Ecto neural progenitor cell (in vitro differentiated cells): ENCODE results near the gene SAE1.

ENCODE experiments used
- DNase-seq: peaks from one replicate; pipeline ENCODE4 v3.0.0-alpha.2; 2018; ENCODE audit warnings: low spot score

SAE1 gene

GRCh38 chr19:47106821-47107201 lies 23.8 kb upstream of the SAE1 start:
- no peak for DNase-seq

- no peak for DNase-seq
Measured at GRCh38 chr19:47107202-47107952, 23.3 kb upstream of the SAE1 start.

GRCh38 chr19:47107953-47108746 lies 22.5 kb upstream of the SAE1 start:
- no peak for DNase-seq

- no peak for DNase-seq
Measured at GRCh38 chr19:47109177-47109540, 21.5 kb upstream of the SAE1 start.

- no peak for DNase-seq
Measured at GRCh38 chr19:47109541-47110375, 20.9 kb upstream of the SAE1 start.

GRCh38 chr19:47110521-47111005 lies 20.1 kb upstream of the SAE1 start:
- no peak for DNase-seq

GRCh38 chr19:47111006-47111621 lies 19.5 kb upstream of the SAE1 start:
- DNase-seq, result no peak

- no peak for DNase-seq
Measured at GRCh38 chr19:47111682-47112165, 18.9 kb upstream of the SAE1 start.

- peak; percentile 90 for DNase-seq
Measured at GRCh38 chr19:47112166-47112996, 18.3 kb upstream of the SAE1 start.

GRCh38 chr19:47112997-47113849 lies 17.4 kb upstream of the SAE1 start, which contains the start of gene ZC3H4:
Gene ZC3H4 (minus strand): TSS chr19:47113776. CDS start chr19:47112584, 1,192 bp downstream.
- DNase-seq, result peak; percentile 99

GRCh38 chr19:47113850-47114651 lies 16.6 kb upstream of the SAE1 start:
- DNase-seq, result no peak

- no peak for DNase-seq
Measured at GRCh38 chr19:47120470-47121067, 10.1 kb upstream of the SAE1 start.

GRCh38 chr19:47122359-47123335 lies 8.0 kb upstream of the SAE1 start:
- DNase-seq, result no peak

GRCh38 chr19:47123406-47123805 lies 7.2 kb upstream of the SAE1 start:
- no peak for DNase-seq

- DNase-seq, result no peak
Measured at GRCh38 chr19:47124937-47125668, 5.5 kb upstream of the SAE1 start.

- no peak for DNase-seq
Measured at GRCh38 chr19:47125669-47125938, 5.0 kb upstream of the SAE1 start.

- no peak for DNase-seq
Measured at GRCh38 chr19:47129579-47129978, 1.1 kb upstream of the SAE1 start.
